COLO668 (cell line): ENCODE data around the gene RBM45.
"Not testable (repeated sequence)": the region's sequence is repeated elsewhere in the genome, so short reads cannot be mapped to it uniquely, and the experiment has no call there.

Experiments used
- DNase-seq: peaks from one replicate; lab custom pipeline; 2025; ENCODE audit not compliant: unreplicated experiment; lab: John Stamatoyannopoulos, UW

The RBM45 gene

DNA sequence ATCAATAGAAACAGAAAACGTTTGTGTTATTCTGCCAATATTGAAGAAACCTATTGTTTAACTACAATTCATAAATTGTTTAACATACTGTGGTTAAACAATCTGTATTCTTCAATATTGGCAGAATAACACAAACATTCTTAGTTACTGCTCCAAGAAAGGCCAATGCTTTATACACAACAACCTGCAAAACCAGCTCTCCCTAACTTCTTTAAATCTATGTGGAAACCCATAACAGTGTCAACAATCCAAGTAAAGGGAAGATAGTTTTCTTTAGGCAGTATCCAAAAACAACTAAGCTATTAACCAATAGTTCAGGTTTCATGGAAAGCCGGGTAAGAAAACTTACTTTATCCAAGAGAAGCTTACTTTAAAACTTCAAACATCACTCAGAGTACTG, 6.2 kb upstream of the RBM45 start:
- no peak for DNase-seq

DNA sequence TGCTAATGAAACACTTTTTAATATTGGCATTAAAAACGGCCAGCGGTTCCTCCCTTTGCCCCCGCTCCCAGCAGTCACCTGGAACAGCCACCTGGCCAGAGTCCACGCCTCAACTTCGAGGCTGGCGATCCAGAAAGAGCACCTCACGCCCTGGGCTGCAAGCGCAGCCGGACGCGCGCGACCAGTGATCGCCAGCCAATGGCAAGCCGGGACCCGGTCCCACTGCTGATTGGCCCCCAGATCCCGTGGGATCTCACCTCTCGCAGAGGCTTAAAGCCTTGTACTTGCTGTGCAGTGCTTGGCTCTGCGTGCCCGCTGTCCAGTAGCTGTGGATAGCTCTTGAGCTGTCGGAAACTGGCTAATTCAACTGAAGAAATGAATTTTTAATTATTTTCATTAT, 4.1 kb upstream of the RBM45 start:
- DNase-seq = no peak

DNA sequence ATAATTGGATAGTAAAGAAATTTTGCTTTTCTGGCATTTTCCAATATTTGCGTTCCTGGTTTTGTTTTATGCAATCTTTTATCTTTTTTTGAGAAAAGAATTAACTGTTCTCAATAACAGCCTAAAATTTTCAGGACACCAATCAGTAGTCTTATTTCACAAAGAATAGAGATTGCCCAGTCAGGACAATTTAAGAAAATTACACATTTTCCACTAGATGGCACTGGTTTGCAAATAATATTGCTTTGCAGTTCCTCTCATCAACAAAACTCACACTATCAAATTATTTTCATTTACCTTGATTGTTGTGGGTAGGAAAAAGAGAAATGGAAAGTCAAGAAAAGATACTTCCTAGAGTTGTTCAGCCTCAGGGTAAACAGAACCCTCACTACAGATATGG, 2.4 kb upstream of the RBM45 start:
- DNase-seq = no peak

DNA sequence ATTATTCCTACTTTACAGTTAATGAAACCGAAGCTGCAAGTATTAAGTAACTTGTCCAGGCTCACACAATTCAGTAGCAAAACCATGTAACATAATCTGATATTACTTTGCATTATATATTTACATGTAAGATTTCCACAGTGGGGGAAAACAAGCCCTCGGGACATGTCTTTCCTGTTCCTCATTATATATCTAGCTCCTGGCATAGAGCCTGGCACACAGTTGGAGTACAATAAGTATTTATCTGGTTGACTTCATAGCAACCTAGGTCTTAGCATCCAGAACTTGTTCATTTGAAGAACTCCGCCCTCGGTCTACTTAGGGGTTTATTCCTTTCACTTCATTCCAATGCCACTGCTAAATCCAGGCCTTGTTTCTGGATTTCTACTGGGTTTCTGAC, 1.6 kb upstream of the RBM45 start:
- no peak for DNase-seq

DNA sequence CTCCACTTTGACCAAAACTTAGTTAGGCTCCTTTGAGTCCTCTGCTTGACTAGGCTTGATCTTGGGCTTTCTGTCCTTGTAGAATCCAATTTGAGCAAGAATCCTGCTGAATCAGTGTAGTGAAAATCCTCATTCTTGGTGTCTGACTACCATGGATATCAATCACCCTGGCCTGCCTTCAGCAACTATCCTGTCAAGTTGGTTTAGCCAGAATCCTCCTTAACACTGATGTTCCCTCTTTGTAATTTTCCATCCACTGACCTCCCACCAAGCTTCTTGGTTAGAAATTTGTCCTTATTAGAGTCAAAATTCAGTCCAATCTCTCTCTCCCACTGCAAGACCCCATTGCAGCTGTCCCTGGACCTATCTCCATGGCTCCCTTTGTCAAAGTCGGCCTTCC, 494 bp upstream of the RBM45 start:
- no peak for DNase-seq

DNA sequence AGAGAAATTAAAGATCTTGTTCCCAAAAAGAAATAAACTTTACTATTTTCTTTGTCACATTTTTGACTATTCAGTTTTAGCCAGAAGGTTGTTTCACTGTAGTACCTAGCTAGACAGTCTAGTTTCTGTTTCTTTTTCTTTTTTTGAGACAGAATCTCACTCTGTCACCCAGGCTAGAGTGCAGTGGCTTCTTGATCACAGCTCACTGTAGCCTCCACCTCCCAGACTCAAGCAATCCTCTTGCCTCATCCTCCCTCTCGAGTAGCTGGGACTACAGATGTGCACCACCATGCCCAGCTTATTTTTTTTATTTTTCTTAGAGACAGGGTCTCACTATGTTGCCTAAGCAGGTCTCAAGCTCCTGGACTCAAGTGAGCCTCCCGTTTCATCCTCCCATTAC, 2.2 kb downstream of the RBM45 start:
- no peak for DNase-seq

- DNase-seq = no peak
These were observed 3.0 kb downstream of the RBM45 start for GRCh38 chr2:178115271-178115670.

- DNase-seq = no peak
These were observed 5.5 kb downstream of the RBM45 start for GRCh38 chr2:178117725-178118124.

- DNase-seq = no peak
These were observed 7.1 kb downstream of the RBM45 start for GRCh38 chr2:178119179-178119922.

DNA sequence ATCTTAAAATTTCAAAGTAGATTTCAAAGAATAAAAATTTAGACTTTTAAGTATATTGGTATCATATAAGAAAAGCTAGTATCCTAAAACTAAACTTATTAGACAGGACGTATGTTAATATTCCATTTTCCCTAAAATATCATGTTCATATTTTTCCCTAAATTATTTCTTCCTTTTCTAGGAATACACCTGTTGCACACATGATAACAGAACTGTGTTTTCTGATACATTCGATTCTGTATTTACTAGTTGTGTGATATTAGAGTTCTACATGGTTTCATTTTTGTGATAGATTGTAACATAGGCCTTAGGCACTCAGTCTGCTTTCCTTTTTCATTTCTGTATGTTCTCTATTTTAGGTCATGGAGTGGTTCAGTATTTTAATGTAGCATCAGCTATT, 10.9 kb downstream of the RBM45 start:
- DNase-seq = no peak

DNA sequence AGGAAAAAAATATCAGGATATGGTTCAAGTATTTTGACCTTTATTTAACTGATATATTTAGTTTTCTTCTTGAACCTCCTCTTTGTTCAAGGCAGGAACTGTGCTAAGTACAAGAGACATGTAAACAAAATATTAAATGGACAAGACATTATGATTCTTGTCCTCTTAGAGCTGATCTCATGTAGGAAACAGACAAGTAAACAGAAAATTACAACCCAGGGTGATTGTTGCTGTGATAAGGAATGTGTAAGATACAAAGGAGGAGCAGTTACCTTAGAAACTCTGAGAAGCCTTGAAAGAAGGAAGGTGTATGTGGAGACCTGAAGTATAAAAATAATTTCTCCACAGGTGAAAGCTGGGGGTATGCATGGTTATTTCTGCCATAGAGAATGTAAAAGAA, 12.9 kb downstream of the RBM45 start:
- no peak for DNase-seq

- no peak for DNase-seq
These were observed 13.6 kb downstream of the RBM45 start for GRCh38 chr2:178125862-178126261.

DNA sequence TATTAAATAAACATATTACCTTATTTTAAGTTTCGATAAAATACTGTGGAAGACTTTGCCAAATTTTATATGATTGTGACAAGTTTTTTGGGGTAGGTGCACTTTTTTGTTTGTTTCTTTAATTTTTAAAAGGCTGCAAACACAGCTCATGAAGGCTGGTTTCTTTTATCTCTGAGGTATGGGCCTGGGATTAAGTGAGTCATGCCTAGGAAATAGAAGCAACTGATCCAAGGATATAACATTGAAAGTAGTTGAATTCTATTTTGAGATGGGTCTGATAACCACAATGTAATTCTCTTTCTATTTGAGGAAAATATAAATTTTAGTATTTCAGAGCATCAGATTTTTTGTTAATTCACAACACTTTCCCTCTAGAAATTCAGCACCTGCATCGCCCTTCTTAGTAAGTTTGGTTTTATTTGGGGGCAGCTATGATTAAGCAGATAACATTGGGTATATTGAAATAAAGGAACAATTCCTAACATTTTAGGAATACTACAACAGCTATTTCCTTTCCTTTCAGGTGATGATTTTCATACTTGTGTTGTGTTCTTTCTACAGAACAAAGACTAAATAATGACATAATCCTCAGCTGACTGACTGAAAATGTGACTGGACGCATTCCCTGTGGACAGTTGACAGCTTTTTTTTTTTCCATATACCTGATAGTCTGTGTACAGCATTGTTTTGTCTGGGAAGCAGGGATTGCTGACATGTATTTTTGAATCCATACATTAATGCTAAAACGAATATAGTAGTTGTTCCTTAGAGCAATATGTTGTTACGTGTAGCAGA, 16.8 kb downstream of the RBM45 start:
- DNase-seq = no peak

GRCh38 chr2:178136321-178137025, 24.2 kb downstream of the RBM45 start:
- DNase-seq = no peak

GRCh38 chr2:178142274-178143065, 30.2 kb downstream of the RBM45 start:
- DNase-seq = no peak

DNA sequence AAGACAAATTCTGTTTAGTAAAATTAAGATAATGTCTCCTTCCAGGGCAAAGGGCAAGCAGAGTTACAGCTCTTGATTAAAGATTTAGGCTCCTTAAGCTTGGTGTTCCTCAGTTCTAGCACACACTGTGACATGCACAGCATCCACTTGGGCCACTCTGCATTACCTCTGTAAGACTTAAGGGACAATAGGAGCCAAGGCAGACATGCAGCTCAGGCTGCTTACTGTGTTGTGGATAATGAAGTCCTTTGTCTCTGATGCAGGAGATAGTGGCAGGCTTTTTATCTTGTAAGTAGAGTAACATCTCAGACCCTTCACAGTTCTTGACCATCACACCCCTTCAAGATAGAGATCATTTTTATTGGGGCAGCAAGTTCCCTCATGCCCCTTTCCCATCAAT, 31.2 kb downstream of the RBM45 start:
- DNase-seq = no peak

- DNase-seq = no peak
These were observed 39.8 kb downstream of the RBM45 start for GRCh38 chr2:178152033-178152432.

DNA sequence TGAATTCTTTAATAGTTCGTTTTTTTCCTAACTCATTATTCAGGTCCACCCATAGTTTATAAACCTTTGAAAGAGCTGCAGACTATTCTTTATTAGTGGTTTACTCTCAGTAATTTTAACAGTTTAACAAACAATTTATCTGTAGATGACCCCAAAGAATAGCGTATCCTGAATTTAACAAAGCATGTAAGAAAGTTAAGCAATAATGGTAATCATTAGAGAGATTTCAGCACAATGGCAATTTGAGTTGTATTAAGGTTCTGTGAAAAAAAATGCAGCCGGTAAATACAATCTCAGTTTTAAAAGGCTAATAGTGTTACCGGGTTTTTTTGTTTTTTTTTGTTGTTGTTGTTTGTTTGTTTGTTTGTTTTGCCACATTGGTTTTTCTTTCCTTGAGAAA, 40.3 kb downstream of the RBM45 start:
- no peak for DNase-seq

- DNase-seq = no peak
These were observed 40.7 kb downstream of the RBM45 start for GRCh38 chr2:178152977-178153376.

GRCh38 chr2:178153878-178154277, 41.6 kb downstream of the RBM45 start:
- DNase-seq = not testable (repeated sequence)

GRCh38 chr2:178155524-178155923, 43.3 kb downstream of the RBM45 start:
- DNase-seq = no peak
